Activated CD8-positive, alpha-beta memory T cell treated with anti-CD3 and anti-CD28 coated beads for 4 hours (primary cell): ENCODE results near the gene LRRC4B.

Experiments
- DNase-seq, 2 donors: peaks; one replicate each; pipeline ENCODE4 v3.0.0-alpha.2; 2020; ENCODE audit warnings: low read depth in 2 of 2

LRRC4B gene

DNA sequence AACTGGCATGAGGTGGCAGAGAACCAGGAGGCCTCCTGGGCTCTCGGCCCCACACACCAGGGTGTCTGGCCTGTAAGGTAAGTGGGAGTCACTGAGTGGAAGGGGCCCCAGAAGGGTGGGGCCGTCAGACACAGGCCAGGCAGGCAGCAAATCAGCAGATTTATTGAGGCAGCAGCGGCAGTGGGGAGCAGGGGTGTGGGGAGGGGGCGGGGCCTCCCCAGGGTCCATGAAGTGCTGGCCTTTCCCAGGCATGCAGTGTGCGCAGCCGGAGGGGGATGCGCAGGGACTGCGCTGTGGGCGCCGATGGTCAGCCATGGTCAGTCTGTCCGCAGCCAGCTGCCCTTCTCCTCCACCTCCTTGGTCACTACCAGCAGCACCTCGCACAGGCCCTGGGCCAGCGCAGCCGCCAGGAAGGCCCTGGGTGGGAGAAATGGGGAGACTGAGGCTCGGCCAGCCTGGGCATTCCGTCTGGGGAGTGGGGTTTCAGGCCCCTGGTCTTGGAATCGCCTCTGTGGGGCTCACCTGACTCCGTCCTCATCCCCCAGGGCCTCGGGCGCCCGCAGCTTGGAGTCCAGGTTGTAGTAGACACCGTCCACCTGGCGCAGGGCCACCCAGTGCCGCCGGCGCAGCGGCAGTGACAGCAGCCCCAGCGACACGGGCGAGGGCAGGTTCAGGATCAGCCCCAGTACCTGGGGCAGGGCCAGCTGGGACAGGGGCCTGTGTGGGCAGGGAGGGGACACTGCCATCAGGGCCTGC, 62.2 kb downstream of the LRRC4B start:
- DNase-seq = no peak

DNA sequence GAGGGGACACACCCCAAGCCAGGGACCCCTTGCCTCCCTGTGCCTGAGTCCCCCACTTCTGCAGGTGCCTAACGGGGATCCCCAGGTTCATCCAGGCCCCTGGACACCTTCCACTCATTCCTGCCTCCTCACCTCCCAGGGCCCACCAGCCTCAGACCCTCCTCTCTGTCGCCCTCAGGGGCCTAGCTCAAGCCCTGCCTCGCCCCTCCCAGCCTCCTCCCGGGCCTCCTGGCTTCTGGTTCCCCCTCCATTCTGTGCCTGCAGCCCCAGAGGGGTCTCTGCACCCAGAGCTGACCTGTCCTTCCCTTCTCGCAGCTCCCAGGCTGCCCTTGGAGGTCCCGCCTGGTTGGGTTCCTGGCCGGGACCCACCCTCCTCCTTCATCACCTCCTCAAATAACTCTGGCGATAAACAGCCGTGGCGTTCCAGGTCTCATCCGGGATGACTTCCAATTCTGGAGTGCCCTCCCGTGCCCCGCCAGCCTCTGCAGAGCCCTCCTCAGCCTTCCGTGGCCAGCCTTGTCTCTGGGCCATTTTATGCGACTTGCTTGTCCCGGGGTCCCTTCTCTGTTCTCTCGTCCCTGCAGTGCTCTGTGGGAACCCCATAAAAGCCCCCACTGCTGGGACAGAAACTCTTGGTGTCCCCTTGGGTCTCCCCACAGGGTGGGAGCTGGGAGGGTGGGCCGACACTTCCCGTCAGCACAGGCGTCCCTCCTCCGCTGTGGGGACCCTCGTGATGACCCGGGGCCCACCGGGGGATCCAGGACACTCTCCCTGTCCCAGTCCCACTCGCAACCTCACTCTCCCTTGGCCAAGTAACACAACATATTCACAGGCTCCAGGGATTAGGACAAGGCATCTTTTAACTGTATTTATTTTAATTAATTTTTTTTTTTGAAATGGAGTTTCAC, 66.4 kb downstream of the LRRC4B start:
- no peak for DNase-seq

DNA sequence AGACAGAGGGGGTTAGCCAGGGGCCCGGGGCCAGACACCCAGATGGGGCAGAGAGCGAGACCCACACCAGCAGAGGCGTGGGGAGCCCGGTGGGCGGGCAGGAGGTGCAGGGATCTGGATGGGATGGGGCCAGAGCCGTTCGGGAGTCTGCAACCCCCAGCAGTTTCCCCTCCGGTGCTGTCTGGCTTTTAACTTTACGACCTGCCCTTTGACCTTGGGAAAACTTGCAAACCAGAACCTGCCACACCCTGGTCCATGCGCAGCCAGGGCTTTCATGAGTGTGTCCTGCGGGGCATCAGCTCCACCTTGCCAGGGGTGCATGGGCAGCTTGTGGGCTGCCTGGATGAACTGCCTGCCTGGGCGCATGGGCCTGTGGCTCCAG, 67.1 kb downstream of the LRRC4B start:
- DNase-seq = no peak

DNA sequence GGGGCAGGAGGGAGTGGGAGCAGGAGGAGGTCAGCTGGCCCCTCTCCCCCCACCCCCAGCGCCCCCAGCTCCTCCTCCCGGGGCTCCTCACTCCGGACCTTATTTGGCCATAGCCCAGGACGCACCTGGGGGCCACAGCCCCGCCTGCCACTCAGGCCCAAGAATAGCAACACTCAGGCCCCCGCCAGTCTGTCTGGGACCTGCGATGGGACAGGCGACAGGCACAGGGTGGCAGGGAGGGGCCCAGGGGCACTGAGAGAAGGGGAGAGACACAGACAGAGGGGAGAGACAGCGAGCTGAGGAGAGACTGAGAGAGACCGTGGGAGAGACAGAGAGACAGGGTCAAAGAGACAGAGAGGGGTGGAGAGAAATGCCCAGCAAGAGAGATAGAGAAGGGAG, 67.5 kb downstream of the LRRC4B start:
- no peak for DNase-seq

DNA sequence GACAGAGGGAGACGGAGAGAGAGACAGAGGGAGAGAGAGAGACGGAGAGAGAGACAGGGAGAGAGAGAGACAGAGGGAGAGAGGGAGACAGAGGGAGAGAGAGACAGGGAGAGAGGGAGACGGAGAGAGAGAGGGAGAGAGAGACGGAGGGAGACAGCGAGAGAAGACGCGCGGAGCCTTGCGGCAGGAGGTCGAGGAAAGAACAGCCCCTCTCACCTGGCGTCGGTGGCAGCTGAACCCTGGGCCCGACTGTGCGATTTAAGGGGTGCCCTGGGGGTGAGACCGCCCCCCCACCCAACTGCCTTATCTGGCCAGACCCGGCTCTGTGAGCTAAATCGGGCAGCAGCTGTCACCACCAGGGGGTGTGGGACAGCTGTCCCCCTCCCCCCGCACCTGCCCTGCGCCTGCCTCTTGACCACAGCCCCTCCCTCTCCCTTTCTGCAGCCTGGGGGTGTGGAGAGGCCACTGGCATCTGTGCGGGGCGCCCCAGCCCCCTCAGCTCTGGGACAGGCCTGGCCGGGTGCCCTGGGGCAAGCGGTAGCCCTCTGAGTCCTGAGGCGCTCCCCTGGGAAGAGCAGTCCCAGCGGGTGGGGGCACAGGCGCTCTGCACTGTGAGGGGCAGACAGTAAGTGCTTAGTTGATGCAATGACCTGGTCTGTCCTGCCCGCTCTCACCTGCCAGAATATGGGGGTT, 68.0 kb downstream of the LRRC4B start:
- DNase-seq = no peak

DNA sequence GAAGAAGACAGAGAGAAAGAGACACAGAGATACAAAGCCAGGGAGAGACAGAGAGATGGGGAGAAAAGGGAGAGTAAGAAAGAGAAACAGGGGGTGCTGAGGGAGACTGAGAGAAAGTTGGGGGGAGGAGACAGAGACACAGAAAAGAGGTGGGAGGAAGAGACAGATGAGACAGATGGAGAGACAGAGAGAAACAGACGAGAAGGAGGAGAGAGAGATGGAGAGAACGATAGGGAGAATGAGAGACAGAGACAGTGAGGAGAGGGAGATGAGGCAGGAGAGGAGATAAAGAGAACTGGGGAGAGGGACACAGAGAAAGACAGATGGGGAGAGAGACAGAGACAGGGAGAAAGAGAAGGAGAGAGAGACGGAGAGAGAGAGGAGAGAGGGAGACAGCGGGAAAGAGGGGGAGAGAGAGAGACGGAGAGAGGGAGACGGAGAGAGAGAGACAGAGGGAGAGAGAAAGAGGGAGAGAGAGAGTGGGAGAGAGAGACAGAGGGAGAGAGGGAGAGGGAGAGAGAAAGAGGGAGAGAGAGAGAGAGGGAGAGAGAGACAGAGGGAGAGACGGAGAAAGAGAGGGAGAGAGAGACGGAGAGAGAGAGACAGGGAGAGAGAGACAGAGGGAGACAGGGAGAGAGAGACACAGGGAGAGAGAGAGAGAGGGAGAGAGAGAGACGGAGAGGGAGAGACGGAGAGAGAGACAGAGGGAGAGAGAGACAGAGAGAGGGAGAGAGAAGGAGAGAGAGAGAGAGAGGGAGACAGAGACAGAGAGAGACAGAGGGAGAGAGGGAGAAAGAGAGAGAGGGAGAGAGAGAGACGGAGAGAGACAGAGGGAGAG, 69.8 kb downstream of the LRRC4B start:
- no peak for DNase-seq

DNA sequence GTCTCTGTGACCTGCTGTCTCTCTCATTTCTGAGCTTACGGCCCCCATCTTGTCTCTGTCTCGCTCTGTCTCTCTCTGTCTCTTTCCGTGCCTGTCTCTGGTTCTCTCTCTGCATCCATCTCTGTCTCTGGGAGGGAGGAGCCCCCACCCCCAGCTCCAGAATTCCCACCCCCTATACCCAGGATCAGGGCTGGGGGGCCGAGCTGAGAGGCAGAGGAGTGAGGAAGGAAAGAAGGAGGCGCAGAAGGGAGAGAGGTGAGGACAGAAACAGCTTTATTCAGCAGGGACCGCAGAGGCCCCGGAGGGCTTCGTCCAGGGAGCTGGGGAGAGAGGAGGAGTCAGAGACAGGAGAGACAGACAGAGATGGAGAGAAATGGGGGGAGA, 71.2 kb downstream of the LRRC4B start:
- DNase-seq = no peak

DNA sequence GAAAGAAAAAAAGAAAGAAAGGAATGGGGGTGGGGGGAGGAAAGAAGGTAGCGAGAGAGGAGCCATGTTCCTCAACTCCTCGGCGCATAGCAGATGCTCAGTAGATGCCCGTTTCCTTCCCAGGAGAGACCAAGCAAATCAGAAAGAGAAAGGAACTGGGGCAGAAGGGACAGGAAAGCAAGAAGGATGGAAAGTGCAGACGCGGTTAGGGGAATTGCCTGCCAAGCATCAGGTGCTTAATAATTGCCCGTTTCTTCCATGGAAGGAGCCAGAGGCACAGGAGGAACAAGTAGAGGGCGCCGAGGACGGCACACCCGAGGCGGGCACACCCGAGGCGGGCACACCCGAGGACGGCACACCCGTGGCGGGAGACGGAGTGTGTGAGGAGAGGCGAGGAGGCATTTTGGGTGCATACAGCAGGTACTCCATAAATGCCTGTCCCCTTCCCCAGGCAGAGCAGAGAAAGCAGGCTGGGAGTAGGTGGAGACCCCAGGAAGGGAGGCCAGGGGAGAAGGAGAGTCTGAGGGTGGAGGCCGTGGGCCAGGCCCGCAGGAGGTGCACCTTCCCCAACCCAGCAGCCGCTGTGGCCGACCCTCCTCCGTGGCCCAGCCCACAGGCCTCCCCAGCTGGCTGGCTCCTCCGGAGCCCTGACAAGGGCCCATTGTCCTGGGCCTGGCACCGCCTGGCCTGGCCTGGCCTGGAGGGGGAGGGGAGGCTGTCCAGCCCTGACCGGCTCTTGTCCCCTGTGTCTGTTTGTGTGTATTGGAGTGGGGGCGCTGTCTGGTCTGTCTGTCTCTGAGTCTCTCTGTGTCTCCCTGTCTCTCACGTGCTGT, 71.8 kb downstream of the LRRC4B start:
- no peak for DNase-seq

DNA sequence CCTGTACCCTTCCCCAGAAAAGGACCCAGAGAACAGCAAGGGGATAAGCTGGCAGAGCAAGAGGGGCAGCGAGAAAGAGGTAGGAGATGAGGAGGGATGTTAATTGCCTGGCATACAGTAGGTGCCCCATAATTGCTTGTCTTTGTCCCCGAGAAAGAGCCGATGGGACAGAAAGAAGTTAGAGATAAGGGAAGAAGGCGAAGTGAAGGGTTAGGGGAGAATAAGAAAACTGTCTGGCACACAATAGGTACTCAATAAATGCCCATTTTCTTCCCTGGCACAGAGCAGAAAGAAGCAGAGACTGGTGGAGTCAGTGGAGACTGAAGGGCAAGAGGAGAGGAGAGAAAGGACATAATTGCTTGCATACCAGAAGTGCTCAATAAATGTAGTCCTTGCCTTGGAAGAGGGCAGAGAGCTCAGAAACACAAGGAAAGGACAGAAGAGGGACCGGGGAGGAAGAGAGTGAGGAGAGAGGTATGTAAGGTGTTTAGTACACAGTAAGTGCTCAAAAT, 73.2 kb downstream of the LRRC4B start:
- no peak for DNase-seq

DNA sequence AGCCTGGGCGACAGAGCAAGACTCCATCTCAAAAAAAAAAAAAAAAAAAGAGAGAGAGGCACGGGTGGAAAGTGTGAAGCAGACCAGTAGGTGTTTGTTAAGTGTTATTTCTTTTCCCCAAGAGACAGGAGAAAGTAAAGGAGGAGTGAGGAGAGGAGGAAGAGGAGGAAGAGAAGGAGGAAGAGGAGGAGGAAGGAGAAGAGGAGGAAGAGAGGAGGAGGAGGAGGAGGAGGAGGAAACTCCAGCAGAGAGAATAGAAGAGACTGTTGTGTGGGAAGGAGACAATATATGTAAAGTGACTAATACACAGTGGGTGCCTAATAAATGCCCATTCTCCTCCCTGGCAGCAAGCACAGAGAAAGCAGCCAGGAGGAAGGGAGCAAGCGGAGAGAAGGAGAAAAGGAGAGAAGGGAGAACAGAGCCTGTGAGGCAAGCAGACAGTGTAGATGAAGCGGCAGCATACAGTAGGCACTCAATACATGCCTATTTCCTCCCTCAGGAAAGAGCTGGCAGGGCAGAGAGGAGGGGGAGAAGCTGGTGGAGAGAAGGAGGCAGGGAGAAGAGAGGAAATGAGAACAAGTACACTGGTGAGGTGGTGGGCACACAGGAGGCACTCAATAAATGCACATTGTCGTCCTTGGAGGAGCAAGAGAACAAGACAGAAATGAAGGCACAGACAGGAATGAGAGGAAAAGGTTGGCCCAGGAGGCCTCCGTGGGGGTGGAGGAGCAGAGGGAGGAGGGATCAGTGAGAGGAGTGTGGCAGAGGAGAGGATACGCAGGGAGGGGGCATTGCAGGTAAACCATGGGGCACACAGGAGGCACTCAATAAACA, 73.8 kb downstream of the LRRC4B start:
- DNase-seq = no peak

DNA sequence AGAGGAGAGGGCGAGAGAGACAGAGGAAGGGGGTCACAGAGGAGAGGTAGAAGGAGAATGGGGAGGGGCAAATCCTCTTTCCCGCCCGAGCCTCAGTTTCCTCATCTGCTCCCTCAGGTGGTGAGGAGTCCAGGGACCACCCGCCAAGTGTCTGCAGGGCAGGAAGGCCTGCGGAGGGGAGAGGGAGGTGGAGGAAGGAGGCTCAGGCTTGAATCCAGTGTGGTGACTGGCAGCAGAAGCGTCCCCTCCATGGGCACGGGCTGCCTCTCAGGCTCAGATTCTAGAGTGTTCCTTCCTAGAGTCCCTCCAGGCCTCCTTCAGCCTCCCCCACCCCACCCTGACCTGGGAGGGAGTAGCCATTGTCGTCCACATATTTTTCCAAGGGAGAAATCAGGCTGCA, 75.1 kb downstream of the LRRC4B start:
- no peak for DNase-seq

DNA sequence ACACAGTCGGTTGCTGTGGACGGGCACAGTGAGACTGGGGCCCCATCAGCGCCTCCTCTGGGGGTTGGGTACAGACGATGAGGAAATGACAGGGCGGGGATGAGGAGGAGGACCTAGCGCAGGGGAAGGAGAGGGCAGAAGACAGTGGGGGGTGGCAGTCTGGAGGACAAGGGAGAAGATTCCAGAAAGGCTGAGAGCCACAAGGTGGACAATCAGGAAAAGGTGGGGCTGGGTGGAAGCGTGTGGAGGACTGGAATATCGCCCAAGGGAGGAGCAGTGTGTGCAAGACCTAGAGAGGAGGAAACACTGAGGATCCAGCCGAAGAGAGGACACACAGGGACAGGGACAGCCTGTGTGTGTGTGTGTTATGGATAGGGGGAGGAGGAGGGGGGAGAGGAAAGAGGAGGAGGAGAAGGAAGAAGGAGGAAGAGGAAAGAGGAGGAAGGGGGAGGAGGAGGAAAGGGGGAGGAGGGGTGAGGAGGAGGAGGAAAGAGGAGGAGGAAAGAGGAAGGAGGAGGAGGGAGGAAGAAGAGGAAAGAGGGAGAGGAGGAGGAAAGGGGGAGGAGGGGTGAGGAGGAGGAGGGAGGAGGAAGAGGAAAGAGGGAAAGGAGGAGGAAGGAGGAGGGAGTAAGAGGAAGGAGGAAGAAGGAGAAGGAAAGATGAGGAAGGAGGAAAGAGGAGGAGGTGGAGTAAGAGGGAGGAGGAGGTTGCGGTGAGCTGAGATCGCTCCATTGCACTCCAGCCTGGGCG, 75.8 kb downstream of the LRRC4B start:
- DNase-seq = no peak

DNA sequence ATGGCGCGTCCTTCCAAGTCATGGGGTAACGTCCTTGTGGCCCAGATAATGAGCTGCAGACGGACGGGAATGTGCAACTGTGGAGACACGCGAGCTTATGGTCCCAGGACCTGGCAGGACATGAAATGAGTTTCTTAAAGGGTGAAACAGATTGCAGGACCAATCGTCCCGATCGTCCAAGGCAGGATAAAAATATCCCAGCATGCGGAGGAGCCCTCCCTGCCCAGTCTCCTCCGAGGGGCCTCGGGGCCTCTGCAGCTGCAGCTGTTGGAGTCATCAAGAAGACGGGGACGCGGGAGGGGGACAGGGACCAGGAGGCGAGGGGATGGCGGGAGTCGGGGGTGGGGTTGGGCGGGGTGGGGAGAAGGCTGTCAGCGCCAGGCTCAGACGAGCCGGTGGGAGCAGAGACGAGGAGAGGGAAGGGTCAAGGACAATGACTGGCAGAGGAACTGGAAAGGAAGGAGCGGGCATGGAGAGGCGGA, 77.2 kb downstream of the LRRC4B start:
- DNase-seq = no peak

DNA sequence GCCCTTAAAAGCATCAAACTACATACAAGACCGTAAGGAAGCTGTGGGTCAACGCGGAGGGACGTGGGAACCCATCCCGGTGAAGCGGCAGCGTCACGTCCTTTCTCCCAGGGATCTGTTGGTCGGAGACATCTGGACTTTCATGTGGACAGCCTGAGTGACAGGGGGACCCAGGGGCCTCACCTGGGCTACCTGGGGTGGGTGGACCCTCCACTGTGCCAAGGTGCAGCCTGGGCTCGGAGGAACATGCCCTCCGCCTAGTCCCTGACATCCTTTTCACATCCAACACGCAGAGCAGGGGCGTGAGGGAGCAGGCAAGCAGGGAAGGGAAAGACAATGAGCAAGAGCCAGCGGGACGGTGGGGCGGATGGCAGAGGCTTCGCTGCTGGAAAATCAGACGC, 77.8 kb downstream of the LRRC4B start:
- DNase-seq = no peak

DNA sequence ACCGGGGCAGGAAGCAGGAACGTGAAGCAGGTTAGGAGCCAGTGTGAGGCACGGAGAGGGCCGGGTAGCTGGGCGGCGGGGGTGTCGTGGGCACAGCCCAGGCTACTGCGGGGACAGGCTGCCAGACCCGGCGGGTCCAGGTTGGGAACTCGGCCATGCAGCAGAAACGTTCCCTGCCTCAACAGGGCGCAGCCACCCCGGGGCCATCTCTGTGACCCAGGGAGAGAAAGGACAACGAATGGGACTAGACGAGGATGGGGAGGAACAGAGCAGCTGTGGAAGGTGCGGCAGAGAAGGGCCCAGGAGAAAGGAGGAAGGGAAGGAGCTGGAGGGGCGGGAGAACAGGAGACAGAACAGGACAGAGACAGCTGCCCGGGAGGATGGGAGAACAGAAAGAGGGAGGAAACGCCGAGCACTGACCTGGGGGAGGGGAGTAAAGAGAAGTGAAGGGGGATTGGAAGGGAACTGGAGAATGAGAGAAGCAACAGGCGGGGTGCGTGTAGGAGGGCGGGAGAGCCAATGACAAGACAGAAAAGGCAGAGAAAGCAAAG, 78.7 kb downstream of the LRRC4B start:
- no peak for DNase-seq

DNA sequence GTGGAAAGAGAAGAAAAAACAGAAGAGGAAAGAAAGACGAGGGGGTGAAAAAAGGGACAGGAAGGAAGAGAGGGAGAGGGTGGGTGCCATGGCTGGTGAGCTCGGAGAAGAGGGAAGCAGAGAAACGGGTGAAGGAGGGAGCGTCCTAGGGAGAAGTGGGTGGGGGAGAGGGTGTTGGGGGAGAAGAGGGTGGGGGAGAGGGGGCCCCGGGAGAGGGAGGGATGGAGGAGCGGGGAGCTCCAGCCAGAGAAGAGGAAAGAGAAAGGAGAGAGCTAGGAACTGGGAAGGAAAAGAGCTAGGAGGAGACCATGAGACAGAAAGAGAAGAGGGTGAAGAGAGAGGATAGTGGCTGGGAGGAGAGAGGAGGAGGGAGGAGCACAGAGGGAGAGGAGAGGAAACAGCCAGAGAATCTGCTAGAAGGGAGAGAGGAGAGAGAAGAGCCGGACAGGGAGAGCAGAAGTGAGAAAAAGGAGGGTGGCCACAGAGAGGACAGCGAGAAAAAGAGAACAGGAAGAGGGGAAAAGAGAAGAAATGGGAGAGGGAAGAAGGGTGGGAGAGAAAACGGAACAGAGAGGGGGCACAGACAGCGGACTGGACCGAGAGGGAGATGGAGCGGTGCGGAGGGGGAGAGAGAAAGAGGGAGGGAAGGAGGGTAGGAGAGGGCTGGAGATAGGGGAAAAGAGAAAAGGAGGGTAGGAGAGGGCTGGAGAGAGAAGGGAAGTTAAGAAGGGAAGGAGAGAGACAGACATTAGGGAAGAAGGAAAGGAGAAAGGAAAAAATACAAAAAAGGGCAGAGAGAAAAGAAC, 79.6 kb downstream of the LRRC4B start:
- DNase-seq = no peak

DNA sequence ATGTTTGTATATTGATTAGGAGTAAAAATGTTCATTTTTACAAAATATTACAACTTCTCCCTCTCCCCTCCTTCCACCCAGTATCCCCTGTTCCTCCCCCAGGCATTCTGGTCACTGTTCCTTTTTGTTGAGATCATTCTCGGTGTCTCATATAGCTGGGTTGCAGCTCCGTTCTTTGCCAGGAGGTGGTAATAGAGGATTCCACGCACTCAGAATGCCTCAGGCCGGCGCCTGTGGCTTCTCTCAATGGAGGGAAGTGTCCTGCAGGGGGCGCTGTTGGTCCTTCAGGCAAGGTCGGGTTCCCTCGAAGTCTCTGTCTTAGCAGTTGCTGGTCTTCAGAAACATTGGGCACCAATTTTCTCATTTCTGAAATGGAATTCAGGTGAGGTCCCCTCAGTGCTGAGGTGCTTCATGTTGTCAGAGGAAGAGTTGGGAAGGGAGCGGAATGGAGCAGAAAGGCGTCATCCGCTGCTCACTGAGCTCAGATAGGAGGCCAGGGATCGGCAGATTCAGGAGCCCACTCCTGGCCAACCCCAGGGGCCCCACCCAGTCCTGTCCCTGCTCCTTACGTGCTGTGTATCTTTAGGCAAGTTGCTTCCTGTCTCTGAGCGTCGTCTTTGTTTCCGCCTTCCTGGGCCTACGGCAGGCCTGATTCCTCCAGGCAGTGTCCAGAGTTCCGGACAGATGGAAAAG, 81.3 kb downstream of the LRRC4B start:
- no peak for DNase-seq
